Thymus (tissue), 11 donors: Measurements from ENCODE around the gene C4A. TPM values are rescaled to one million over a fixed set of nuclear protein-coding genes. Genes with fewer than 3 reads are reported as not detected.
"Not testable (repeated sequence)": the region's sequence is repeated elsewhere in the genome, so short reads cannot be mapped to it uniquely, and the experiment has no call there.

ENCODE experiments used
- DNase-seq, 9 donors: peaks; one replicate each; pipeline ENCODE4 v3.0.0-alpha.2; 2013; ENCODE audit warnings: low spot score in 9 of 9, low read depth in 6 of 9, missing footprints in 1 of 9
- H3K27ac ChIP-seq, 2 donors: one replicate each; pipeline ENCODE4 v1.5.1; 2013; ENCODE audit warnings: control low read depth in 1 of 2, low read depth in 1 of 2, low read length in 1 of 2, mild to moderate bottlenecking in 1 of 2, moderate library complexity in 1 of 2
- H3K27me3 ChIP-seq, 2 donors: one replicate each; pipeline ENCODE4 v1.5.1; 2013; ENCODE audit warnings: low read length in 1 of 2; ENCODE audit not compliant: control insufficient read depth in 2 of 2, insufficient read depth in 1 of 2
- H3K36me3 ChIP-seq, 2 donors: one replicate each; pipeline ENCODE4 v1.5.1; 2013; ENCODE audit warnings: low read length in 1 of 2, mild to moderate bottlenecking in 1 of 2, moderate library complexity in 1 of 2; ENCODE audit not compliant: control insufficient read depth in 2 of 2, insufficient read depth in 2 of 2
- H3K4me1 ChIP-seq, 2 donors: one replicate each; pipeline ENCODE4 v1.5.1; 2013; ENCODE audit warnings: low read length in 2 of 2; ENCODE audit not compliant: control insufficient read depth in 2 of 2, insufficient read depth in 2 of 2
- H3K4me3 ChIP-seq, 2 donors: one replicate each; pipeline ENCODE4 v1.5.1; 2013; ENCODE audit warnings: low read length in 2 of 2, control low read depth in 1 of 2, mild to moderate bottlenecking in 1 of 2
- H3K9me3 ChIP-seq, 2 donors: one replicate each; pipeline ENCODE4 v1.5.1; 2013; ENCODE audit warnings: low read length in 1 of 2, mild to moderate bottlenecking in 1 of 2; ENCODE audit not compliant: control insufficient read depth in 2 of 2, insufficient read depth in 1 of 2
- WGBS: extraction: QIAGEN DNeasy Blood & Tissue Kit; methylation state at CpG from one replicate; pipeline ENCODE4 v1.1.7; 2013; 5-methylcytosine and 5-hydroxymethylcytosine counted together
- polyA plus RNA-seq: library from polyadenylated mRNA; stranded (reverse); fragments of 200-250 nt; gene quantifications from one replicate; pipeline ENCODE4 v1.2.3, GENCODE V29; 2013
- total RNA-seq: library from RNA; stranded (reverse); fragments of 120-200 nt; gene quantifications from one replicate; pipeline ENCODE4 v1.2.4, GENCODE V29; 2013
- donor health status: healthy.

C4A gene
- total and polyA plus RNA-seq, 2 donors: 43.2 to 206 TPM

GRCh38 chr6:31971993-31972708 lies 9.7 kb upstream of the C4A start, which contains the start of gene DXO:
TSS of gene DXO (minus strand) at chr6:31972138. CDS start at chr6:31971675, 463 bp downstream.
- Histone ChIP-seq H3K4me1 (peaks cover 18 to 24% of the 10 kb centered on the region in 2 donors), H3K36me3 (peaks cover 34% of the 10 kb centered on the region in 2 donors)
- under 1% methylated on average over 62 of the region's 62 CpGs for WGBS

GRCh38 chr6:31972709-31973350 lies 9.0 kb upstream of the C4A start:
- no peak for DNase-seq
- peaks cover 27% of the 10 kb centered on the region in 2 donors for H3K36me3 ChIP-seq
- WGBS: 17% methylated on average over 19 of the region's 19 CpGs
- H3K27ac ChIP-seq: peak overlapping the region; percentile 99
- H3K4me3 ChIP-seq: peak overlapping the region; percentile 78 to 99
- no peaks in the 10 kb centered on the region for H3K27me3 ChIP-seq
- peaks cover 18 to 24% of the 10 kb centered on the region in 2 donors for H3K4me1 ChIP-seq
- peaks cover 1 to 3% of the 10 kb centered on the region in 2 donors for H3K9me3 ChIP-seq

More at GRCh38 chr6:31971993-31972708, 9.7 kb upstream of the C4A start, which contains the start of gene DXO:
- Histone ChIP-seq H3K4me3 (peak within 1 kb of the TSS; percentile 78 to 99), H3K9me3 (peaks cover 1 to 3% of the 10 kb centered on the region in 2 donors), H3K27me3 (no peaks in the 10 kb centered on the region), H3K27ac (peak within 1 kb of the TSS; percentile 99)
- peak; percentile 95 to 99 (median 96) for DNase-seq

- not testable (repeated sequence) for H3K9me3 ChIP-seq, DNase-seq
Observed at GRCh38 chr6:31976065-31976464, 5.8 kb upstream of the C4A start.

GRCh38 chr6:31977816-31978431 lies 3.9 kb upstream of the C4A start:
- H3K4me1 ChIP-seq: peaks cover 2 to 11% of the 10 kb centered on the region in 2 donors
- no peak overlapping the region for H3K27ac ChIP-seq
- peaks cover 0 to 14% of the 10 kb centered on the region in 2 donors for H3K36me3 ChIP-seq
- H3K27me3 ChIP-seq: no peaks in the 10 kb centered on the region
- no peak for DNase-seq
- no peak overlapping the region for H3K4me3 ChIP-seq
- no peaks in the 10 kb centered on the region for H3K9me3 ChIP-seq
- 98% methylated on average over 12 of the region's 12 CpGs for WGBS

More at GRCh38 chr6:31976065-31976464, 5.8 kb upstream of the C4A start:
- H3K27ac ChIP-seq, H3K27me3 ChIP-seq, H3K4me3 ChIP-seq: not testable (repeated sequence)
- H3K4me1 ChIP-seq: peaks cover 13 to 24% of the 10 kb centered on the region in 2 donors
- 98% methylated on average over 29 of the region's 30 CpGs for WGBS
- peaks cover 0 to 14% of the 10 kb centered on the region in 2 donors for H3K36me3 ChIP-seq

- Histone ChIP-seq H3K9me3 (no peaks in the 10 kb centered on the region), H3K27ac (no peak overlapping the region), H3K4me1 (peaks cover 0 to 9% of the 10 kb centered on the region in 2 donors), H3K4me3 (no peak overlapping the region), H3K36me3 (peaks cover 0 to 14% of the 10 kb centered on the region in 2 donors), H3K27me3 (no peaks in the 10 kb centered on the region)
- no peak for DNase-seq
- 97% methylated on average over 5 of the region's 5 CpGs for WGBS
Observed at GRCh38 chr6:31978831-31979230, 3.0 kb upstream of the C4A start.

- H3K27ac ChIP-seq: peak overlapping the region; percentile 41 to 71
- WGBS: 97% methylated on average over 3 of the region's 3 CpGs
- DNase-seq: peak in 1 of 9 donors; percentile 28
Observed at GRCh38 chr6:31979238-31979898, 2.5 kb upstream of the C4A start.

GRCh38 chr6:31980195-31980876 lies 1.5 kb upstream of the C4A start:
- H3K27ac ChIP-seq, DNase-seq: not testable (repeated sequence)
- 98% methylated on average over 13 of the region's 13 CpGs for WGBS

More at GRCh38 chr6:31979238-31979898, 2.5 kb upstream of the C4A start:
- Histone ChIP-seq H3K36me3 (peaks cover 0 to 14% of the 10 kb centered on the region in 2 donors), H3K4me3 (no peak overlapping the region), H3K9me3 (no peaks in the 10 kb centered on the region), H3K27me3 (no peaks in the 10 kb centered on the region), H3K4me1 (peaks cover 0 to 9% of the 10 kb centered on the region in 2 donors)

GRCh38 chr6:31980998-31981397 lies 859 bp upstream of the C4A start:
- peaks cover 0 to 14% of the 10 kb centered on the region in 2 donors for H3K36me3 ChIP-seq
- not testable (repeated sequence) for H3K4me3 ChIP-seq, H3K9me3 ChIP-seq, DNase-seq, H3K27ac ChIP-seq, H3K27me3 ChIP-seq, H3K4me1 ChIP-seq
- WGBS: no CpG with 5 or more reads among the region's 5 CpGs

More at GRCh38 chr6:31980195-31980876, 1.5 kb upstream of the C4A start:
- not testable (repeated sequence) for H3K27me3 ChIP-seq, H3K9me3 ChIP-seq, H3K4me1 ChIP-seq, H3K4me3 ChIP-seq
- peaks cover 0 to 14% of the 10 kb centered on the region in 2 donors for H3K36me3 ChIP-seq
